GM12891 (cell line): ENCODE measurements around the gene FHIT.

Experiments
- PAX5 ChIP-seq: IDR thresholded peaks from 2 replicates; pipeline ENCODE4 v1.6.1; 2011; ENCODE audit warnings: low read length, moderate library complexity, mild to moderate bottlenecking; ENCODE audit not compliant: insufficient read depth, severe bottlenecking
- POLR2A ChIP-seq: IDR thresholded peaks from 2 replicates; pipeline ENCODE4 v1.6.1; 2011; ENCODE audit warnings: low read depth, low read length, control low read depth

- TF ChIP-seq POLR2A (no peak), PAX5 (no peak)
Measured at GRCh38 chr3:60514866-60515265, 736.4 kb downstream of the FHIT start.
